Endodermal cell (in vitro differentiated cells): Measurements from ENCODE around the gene ZBTB47. TPM values are rescaled to one million over a fixed set of nuclear protein-coding genes. Genes with fewer than 3 reads are reported as not detected.

Experiments used
- DNase-seq: peaks from one replicate; pipeline ENCODE4 v3.0.0-alpha.2; 2017
- H3K27ac ChIP-seq: 2 replicates; pipeline ENCODE4 v1.5.1; 2013; ENCODE audit warnings: mild to moderate bottlenecking, low read depth, low read length, moderate library complexity
- H3K27me3 ChIP-seq: 2 replicates; pipeline ENCODE4 v1.6.1; 2013; ENCODE audit warnings: mild to moderate bottlenecking, low read length, moderate library complexity; ENCODE audit not compliant: insufficient read depth, control insufficient read depth, poor library complexity, severe bottlenecking
- H3K36me3 ChIP-seq: 2 replicates; pipeline ENCODE4 v1.7.0; 2013; ENCODE audit warnings: mild to moderate bottlenecking, low read length, moderate library complexity; ENCODE audit not compliant: control insufficient read depth, insufficient read depth
- H3K4me1 ChIP-seq: one replicate; pipeline ENCODE4 v1.7.0; 2013; ENCODE audit warnings: low read length; ENCODE audit not compliant: control insufficient read depth, insufficient read depth
- H3K4me3 ChIP-seq: 2 replicates; pipeline ENCODE4 v1.5.1; 2013; ENCODE audit warnings: mild to moderate bottlenecking, low read length, moderate library complexity
- H3K9ac ChIP-seq: 2 replicates; pipeline ENCODE4 v1.6.1; 2013; ENCODE audit warnings: mild to moderate bottlenecking, low read length, moderate library complexity; ENCODE audit not compliant: poor library complexity, severe bottlenecking; ENCODE audit errors: extremely low read depth
- H3K9me3 ChIP-seq: 2 replicates; pipeline ENCODE4 v1.6.1; 2013; ENCODE audit warnings: mild to moderate bottlenecking, low read length, moderate library complexity; ENCODE audit not compliant: control insufficient read depth
- H3K27ac Mint-ChIP-seq: 2 replicates; pipeline ENCODE4 v1.8.0; 2020; ENCODE audit warnings: mixed read lengths
- H3K27me3 Mint-ChIP-seq: 2 replicates; pipeline ENCODE4 v1.8.0; 2021; ENCODE audit warnings: mild to moderate bottlenecking, mixed read lengths; ENCODE audit not compliant: insufficient read depth
- H3K36me3 Mint-ChIP-seq: 2 replicates; pipeline ENCODE4 v1.8.0; 2020; ENCODE audit warnings: low read depth, mixed read lengths
- H3K4me1 Mint-ChIP-seq: 2 replicates; pipeline ENCODE4 v1.8.0; 2020; ENCODE audit warnings: mixed read lengths
- H3K4me3 Mint-ChIP-seq: 2 replicates; pipeline ENCODE4 v1.8.0; 2020; ENCODE audit warnings: mild to moderate bottlenecking, moderate library complexity, mixed read lengths
- H3K9me3 Mint-ChIP-seq: 2 replicates; pipeline ENCODE4 v1.8.0; 2020; ENCODE audit warnings: mild to moderate bottlenecking, mixed read lengths
- WGBS, 2 experiments: methylation state at CpG; one replicate each; pipeline versions ENCODE4 v1.1.5 to v1.1.7; 2013; ENCODE audit warnings: missing lambda C conversion rate in 2 of 2, mixed read lengths in 1 of 2; ENCODE audit not compliant: insufficient coverage in 1 of 2, insufficient read length in 1 of 2; 5-methylcytosine and 5-hydroxymethylcytosine counted together
- total RNA-seq, 2 donors: library from RNA; stranded (reverse); fragmentation: NEBNext Ultra II Directional in 1 of 2; extraction: Animal tissue kit (Norgen Biotek cat#: 25700) in 1 of 2; gene quantifications; 2 replicates in 1 of 2; 3 replicates in 1 of 2; pipeline ENCODE4 v1.2.1, GENCODE V29; 2021
- TF ChIP-seq, protein P1 (sequence below): fragments of 200-600 bp; sonication (generic); conservative IDR thresholded peaks from 2 replicates; pipeline ENCODE4 v1.5.0; 2021; ENCODE audit warnings: antibody characterized with exemption, mild to moderate bottlenecking

ZBTB47 gene
- total RNA-seq, 2 donors from 2014 or later, result 4.6 to 7.2 TPM

DNA sequence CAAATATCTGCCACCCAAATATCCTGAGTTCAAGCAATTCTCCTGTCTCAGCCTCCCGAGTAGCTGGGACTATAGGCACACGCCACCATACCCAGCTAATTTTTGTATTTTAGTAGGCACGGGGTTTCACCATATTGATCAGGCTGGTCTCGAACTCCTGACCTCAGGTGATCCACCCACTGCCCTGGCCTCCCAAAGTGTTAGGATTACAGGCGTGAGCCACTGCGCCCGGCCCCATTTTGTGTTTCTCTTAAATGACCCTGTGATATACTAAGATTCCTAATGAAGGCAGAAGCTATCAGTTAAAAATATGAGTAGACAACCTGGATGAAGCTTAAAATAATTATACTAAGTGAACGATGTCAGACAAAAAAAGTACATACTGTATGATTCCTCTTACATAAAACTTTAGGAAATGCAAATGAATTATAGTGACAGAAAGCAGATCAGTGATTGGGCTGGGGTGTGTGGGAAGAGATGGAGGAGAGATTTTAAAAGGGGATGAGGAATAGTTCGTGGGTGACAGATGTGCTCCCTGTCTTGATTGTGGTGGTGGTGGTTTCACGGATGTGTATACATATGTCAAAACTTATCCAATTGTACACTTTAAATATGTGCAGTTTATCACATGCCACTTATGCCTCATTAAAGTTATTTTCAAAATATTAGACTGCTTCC is 28.0 kb downstream of the ZBTB47 start:
- Histone ChIP-seq H3K9ac (no peak overlapping the region), H3K4me3 (no peak overlapping the region), H3K27ac (no peak overlapping the region), H3K27me3 (no peaks in the 10 kb centered on the region), H3K4me1 (no peaks in the 10 kb centered on the region), H3K9me3 (no peaks in the 10 kb centered on the region), H3K36me3 (no peaks in the 10 kb centered on the region)
- DNase-seq, result no peak
- no peaks in the 10 kb centered on the region for H3K27me3 Mint-ChIP-seq
- TF ChIP-seq, protein P1, sequence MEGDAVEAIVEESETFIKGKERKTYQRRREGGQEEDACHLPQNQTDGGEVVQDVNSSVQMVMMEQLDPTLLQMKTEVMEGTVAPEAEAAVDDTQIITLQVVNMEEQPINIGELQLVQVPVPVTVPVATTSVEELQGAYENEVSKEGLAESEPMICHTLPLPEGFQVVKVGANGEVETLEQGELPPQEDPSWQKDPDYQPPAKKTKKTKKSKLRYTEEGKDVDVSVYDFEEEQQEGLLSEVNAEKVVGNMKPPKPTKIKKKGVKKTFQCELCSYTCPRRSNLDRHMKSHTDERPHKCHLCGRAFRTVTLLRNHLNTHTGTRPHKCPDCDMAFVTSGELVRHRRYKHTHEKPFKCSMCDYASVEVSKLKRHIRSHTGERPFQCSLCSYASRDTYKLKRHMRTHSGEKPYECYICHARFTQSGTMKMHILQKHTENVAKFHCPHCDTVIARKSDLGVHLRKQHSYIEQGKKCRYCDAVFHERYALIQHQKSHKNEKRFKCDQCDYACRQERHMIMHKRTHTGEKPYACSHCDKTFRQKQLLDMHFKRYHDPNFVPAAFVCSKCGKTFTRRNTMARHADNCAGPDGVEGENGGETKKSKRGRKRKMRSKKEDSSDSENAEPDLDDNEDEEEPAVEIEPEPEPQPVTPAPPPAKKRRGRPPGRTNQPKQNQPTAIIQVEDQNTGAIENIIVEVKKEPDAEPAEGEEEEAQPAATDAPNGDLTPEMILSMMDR, result no peak
- peaks cover 3% of the 10 kb centered on the region for H3K9me3 Mint-ChIP-seq
- H3K27ac Mint-ChIP-seq, result no peak overlapping the region
- H3K4me1 Mint-ChIP-seq, result no peaks in the 10 kb centered on the region
- H3K4me3 Mint-ChIP-seq, result no peak overlapping the region
- H3K36me3 Mint-ChIP-seq, result no peaks in the 10 kb centered on the region
- 81 to 88% methylated on average over 7 to 9 of the region's 10 CpGs for whole genome bisulfite sequencing, 2 experiments

DNA sequence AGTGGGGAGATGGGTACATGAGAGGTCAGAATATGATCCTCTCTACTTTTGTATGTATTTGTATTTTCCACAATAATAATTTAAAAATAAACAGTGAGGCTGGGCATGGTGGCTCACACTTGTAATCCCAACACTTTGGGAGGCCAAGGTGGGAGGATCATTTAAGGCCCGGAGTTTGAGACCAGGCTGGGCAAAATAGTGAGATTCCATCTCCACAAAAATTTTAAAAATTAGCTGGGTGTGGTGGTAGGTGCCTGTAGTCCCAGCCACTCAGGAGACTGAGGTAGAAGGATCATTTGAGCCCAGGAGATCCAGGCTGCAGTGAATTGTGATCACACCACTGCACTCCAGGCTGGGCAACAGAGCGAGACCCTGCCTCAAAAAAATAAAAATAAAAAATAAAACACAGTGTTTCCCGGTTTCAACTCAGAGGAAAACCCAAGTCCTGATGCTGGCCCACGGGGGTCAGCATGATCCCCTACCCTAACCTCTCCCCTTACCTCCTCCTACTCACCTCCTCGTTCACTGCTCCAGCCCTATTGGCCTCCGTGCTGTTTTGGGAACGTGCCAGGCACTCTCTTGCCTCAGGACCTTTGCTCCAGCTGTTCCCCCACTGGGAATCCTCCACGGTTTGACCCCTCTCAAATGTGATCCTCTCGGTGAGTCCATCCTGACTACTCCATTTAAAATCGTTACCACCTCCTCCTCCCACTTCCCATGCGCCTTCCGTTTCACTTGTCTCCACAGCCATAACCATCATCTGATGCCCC is 29.0 kb downstream of the ZBTB47 start:
- H3K27ac Mint-ChIP-seq, result no peak overlapping the region
- no peaks in the 10 kb centered on the region for H3K9me3 ChIP-seq

DNA sequence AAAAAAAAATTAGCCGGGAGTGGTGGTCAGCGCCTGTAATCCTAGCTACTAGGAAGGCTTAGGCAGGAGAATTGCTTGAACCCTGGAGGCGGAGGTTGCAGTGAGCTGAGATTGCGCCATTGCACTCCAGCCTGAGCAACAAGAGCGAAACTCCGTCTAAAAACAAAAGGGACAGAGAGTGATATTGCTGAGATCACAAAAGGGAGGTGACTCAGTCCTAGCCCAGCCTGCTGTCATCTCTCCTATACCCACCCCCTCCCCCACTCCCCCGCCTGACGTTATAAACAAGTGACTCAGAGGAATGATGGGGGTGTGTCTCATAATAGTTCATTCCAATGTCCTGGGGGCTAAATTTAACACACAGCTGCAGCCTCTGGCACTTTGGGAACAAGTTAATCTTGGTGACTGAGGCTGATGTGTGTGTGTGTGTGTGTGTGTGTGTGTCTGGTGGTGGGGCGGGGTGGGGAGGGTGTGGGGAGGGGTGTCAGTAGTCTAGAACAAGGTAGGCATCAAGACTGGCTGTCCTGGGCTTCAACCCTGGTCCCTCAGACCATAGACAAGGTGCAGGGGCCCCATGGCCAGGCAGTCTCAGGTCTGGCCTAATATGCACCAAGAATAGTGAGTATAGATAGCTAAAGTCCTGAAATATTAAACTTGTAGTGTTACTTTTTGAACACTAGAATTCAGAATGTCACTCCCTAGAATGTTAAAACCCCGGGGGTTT is 30.5 kb downstream of the ZBTB47 start:
- DNase-seq, result no peak
- Histone ChIP-seq H3K9ac (no peak overlapping the region), H3K27me3 (no peaks in the 10 kb centered on the region), H3K4me1 (no peaks in the 10 kb centered on the region), H3K9me3 (no peaks in the 10 kb centered on the region), H3K36me3 (no peaks in the 10 kb centered on the region), H3K4me3 (no peak overlapping the region), H3K27ac (no peak overlapping the region)
- Mint-ChIP-seq H3K9me3 (no peaks in the 10 kb centered on the region), H3K4me1 (no peaks in the 10 kb centered on the region), H3K27ac (no peak overlapping the region), H3K4me3 (no peak overlapping the region), H3K36me3 (no peaks in the 10 kb centered on the region), H3K27me3 (no peaks in the 10 kb centered on the region)
- TF ChIP-seq, protein P1, result no peak
- WGBS, 2 experiments, result 85% methylated on average over 9 of the region's 10 CpGs; no CpG with 5 or more reads in 1 of the 2 experiments

More for the DNA sequence above, 29.0 kb downstream of the ZBTB47 start:
- Histone ChIP-seq H3K27ac (no peak overlapping the region), H3K4me3 (no peak overlapping the region), H3K27me3 (no peaks in the 10 kb centered on the region), H3K4me1 (no peaks in the 10 kb centered on the region), H3K9ac (no peak overlapping the region), H3K36me3 (no peaks in the 10 kb centered on the region)
- Mint-ChIP-seq H3K27me3 (no peaks in the 10 kb centered on the region), H3K4me3 (no peak overlapping the region), H3K4me1 (no peaks in the 10 kb centered on the region), H3K9me3 (no peaks in the 10 kb centered on the region), H3K36me3 (no peaks in the 10 kb centered on the region)
- WGBS, 2 experiments, result 84 to 86% methylated on average over 10 to 12 of the region's 12 CpGs
- no peak for DNase-seq
- TF ChIP-seq, protein P1, result no peak
